Skeletal muscle tissue (tissue), 4 donors: ENCODE measurements around the gene RGS13. TPM values are rescaled to one million over a fixed set of nuclear protein-coding genes. Genes with fewer than 3 reads are reported as not detected.

Source experiments
- H3K27ac ChIP-seq: one replicate; pipeline ENCODE4 v1.7.0; 2013; ENCODE audit warnings: mild to moderate bottlenecking, low read depth, low read length, inconsistent platforms
- H3K27me3 ChIP-seq, 3 donors: one replicate each; pipeline ENCODE4 v1.7.0; 2013; ENCODE audit warnings: low read length in 3 of 3; ENCODE audit not compliant: control insufficient read depth in 3 of 3, insufficient read depth in 3 of 3
- H3K36me3 ChIP-seq, 3 donors: one replicate each; pipeline ENCODE4 v1.7.0; 2013; ENCODE audit warnings: low read length in 3 of 3; ENCODE audit not compliant: control insufficient read depth in 3 of 3, insufficient read depth in 3 of 3
- H3K4me1 ChIP-seq, 3 donors: one replicate each; pipeline ENCODE4 v1.7.0; 2013; ENCODE audit warnings: low read length in 3 of 3, mild to moderate bottlenecking in 3 of 3; ENCODE audit not compliant: control insufficient read depth in 3 of 3, insufficient read depth in 3 of 3
- H3K4me3 ChIP-seq, 3 donors: one replicate each; pipeline ENCODE4 v1.7.0; 2013; ENCODE audit warnings: low read length in 3 of 3
- H3K9ac ChIP-seq, 3 donors: one replicate each; pipeline ENCODE4 v1.7.0; 2013; ENCODE audit warnings: low read length in 3 of 3, mild to moderate bottlenecking in 3 of 3, moderate library complexity in 2 of 3, low read depth in 1 of 3
- H3K9me3 ChIP-seq, 3 donors: one replicate each; pipeline ENCODE4 v1.7.0; 2013; ENCODE audit warnings: low read length in 3 of 3; ENCODE audit not compliant: control insufficient read depth in 3 of 3
- total RNA-seq: library from RNA; depleted of rRNA; stranded (reverse); fragments of >200 nt; gene quantifications from one replicate; pipeline ENCODE4 v1.2.3, GENCODE V29; 2014
- donor health status: Osteomylitis.

RGS13 gene, protein sequence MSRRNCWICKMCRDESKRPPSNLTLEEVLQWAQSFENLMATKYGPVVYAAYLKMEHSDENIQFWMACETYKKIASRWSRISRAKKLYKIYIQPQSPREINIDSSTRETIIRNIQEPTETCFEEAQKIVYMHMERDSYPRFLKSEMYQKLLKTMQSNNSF
- total RNA-seq: under 0.01 TPM

DNA sequence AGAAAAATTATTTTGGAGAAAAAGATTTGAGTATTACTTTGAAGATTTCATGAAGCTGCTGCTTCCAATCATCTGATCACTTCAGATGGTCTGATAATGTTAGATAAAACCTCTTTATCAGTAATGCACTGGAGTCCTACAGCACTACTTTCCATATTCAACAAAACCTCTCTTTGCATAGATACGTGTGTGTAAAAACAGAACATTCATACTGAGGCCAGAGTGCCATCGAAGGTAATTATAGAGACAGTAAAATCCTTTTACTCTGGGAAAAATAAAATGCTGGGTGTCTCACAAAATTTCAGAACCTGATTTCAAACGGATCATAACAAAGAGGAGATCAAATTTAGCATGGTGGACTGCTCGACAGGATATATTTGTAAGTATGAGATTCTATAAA is at the start of gene RGS13:
Gene RGS13, plus strand, starts transcription at position 209 of the 400 bp plus-strand sequence. CDS start 8,188 bp downstream, outside the sequence.
- no peaks in the 10 kb centered on the region for H3K36me3 ChIP-seq
- H3K9me3 ChIP-seq: no peaks in the 10 kb centered on the region
- H3K9ac ChIP-seq: no peak within 1 kb of the TSS
- H3K27ac ChIP-seq: no peak within 1 kb of the TSS
- H3K27me3 ChIP-seq: no peaks in the 10 kb centered on the region
- H3K4me3 ChIP-seq: no peak within 1 kb of the TSS
- H3K4me1 ChIP-seq: no peaks in the 10 kb centered on the region

DNA sequence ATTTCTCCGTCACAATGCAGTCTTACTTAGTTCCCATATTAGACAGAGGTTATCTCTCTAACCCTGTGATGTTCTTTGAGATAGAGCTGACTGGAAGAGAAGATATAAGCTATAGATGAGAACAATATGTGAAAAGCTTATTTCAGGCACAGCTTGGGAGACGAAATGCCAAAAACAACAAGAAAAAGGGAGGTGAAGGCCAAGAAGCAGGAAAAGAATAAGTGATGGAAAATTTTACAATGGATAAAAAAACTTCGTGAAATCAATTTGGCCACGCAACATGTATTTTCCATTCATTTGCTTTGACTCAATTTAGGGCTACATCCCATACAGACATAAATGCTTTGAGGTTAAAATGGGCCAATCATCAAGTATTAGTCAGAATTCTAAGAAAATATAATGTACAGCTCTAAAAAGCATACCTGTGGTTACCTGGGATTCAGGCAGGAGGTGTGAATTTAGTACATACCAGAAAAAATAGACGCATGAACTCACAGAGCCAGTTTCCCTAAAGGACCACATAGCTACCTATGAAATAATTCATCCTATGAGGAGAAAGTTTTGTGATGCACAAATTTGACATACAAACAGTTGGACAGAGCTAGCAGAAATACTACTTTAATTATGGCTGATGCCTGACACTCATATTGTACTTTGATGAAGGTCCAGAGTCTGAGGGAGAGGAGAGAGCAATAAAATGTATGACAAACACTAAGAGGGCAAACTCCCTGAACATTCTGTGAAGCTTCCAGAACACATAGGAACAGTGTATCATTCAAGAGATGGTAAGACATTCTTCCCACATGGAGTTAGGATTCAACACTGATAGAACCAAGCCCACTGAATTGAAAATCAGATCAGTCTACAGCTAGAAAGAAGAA is 48.3 kb upstream of the RGS13 start:
- Histone ChIP-seq H3K4me1 (no peaks in the 10 kb centered on the region), H3K36me3 (no peaks in the 10 kb centered on the region), H3K4me3 (no peak overlapping the region), H3K9ac (no peak overlapping the region), H3K27ac (no peak overlapping the region), H3K9me3 (no peaks in the 10 kb centered on the region), H3K27me3 (no peaks in the 10 kb centered on the region)

DNA sequence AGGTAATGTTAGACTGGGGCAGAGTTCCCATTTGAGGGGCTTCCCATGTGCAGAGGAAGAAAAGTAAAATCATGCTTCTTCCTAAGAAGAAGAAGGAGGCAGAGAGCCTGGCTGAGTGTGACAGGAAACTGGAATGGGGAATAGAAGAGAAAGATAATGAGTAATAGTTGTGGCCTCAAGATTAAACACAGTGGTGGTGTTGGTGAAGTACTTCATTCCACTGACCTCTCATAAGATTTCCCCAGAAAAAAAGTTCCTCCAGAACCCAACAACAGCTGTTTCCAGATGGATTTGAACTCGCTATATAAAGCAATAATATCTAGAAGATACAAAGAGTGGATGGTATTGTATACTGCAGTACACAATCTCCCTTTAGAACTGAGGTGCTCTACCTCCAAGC is 47.4 kb upstream of the RGS13 start:
- Histone ChIP-seq H3K9me3 (no peaks in the 10 kb centered on the region), H3K9ac (no peak overlapping the region), H3K4me1 (no peaks in the 10 kb centered on the region), H3K27ac (no peak overlapping the region), H3K27me3 (no peaks in the 10 kb centered on the region), H3K36me3 (no peaks in the 10 kb centered on the region), H3K4me3 (no peak overlapping the region)

DNA sequence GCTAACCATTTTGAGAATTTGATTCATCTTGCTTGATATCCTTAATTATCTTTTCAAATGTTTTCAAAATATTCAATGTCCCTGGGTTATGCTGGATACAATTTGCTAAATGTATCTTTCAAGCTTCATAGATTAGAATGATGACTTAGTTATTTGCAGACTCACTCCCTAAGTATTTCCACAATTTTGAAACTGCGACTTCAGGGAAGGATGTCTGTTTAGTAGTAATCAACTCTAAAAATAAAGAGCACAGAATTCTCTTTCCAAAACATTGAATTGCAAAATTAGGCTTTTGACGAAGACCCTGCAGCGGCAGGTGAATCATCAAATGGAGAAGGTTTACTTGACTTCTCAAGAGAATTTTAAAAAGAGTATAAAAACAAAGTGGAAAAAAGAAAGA is 46.1 kb upstream of the RGS13 start:
- H3K4me1 ChIP-seq: no peaks in the 10 kb centered on the region

DNA sequence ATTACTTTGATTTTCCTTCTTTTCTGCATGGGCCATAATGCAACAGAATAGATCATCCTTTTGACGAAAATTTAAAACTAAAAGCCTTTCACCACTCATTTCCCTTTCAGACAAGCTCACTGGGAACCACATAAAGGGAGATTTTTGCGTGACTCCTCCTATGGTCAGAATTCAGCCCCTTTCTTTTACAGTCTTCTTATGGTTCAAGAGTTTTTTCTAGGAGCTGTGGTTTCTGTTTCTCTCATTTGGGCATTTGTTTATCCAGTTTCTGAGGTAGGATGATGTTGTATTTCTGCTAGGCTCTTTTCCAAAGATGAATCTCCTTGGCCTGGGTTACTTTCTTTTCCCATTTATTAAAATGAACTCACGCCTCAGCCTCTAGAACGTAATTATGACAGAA is 43.4 kb upstream of the RGS13 start:
- H3K4me1 ChIP-seq: no peaks in the 10 kb centered on the region
- H3K27me3 ChIP-seq: no peaks in the 10 kb centered on the region
- H3K27ac ChIP-seq: no peak overlapping the region
- no peak overlapping the region for H3K9ac ChIP-seq
- H3K4me3 ChIP-seq: no peak overlapping the region
- no peaks in the 10 kb centered on the region for H3K9me3 ChIP-seq
- H3K36me3 ChIP-seq: no peaks in the 10 kb centered on the region

More for the DNA sequence above, 46.1 kb upstream of the RGS13 start:
- Histone ChIP-seq H3K9me3 (no peaks in the 10 kb centered on the region), H3K27me3 (no peaks in the 10 kb centered on the region), H3K27ac (no peak overlapping the region), H3K9ac (no peak overlapping the region), H3K36me3 (no peaks in the 10 kb centered on the region), H3K4me3 (no peak overlapping the region)

DNA sequence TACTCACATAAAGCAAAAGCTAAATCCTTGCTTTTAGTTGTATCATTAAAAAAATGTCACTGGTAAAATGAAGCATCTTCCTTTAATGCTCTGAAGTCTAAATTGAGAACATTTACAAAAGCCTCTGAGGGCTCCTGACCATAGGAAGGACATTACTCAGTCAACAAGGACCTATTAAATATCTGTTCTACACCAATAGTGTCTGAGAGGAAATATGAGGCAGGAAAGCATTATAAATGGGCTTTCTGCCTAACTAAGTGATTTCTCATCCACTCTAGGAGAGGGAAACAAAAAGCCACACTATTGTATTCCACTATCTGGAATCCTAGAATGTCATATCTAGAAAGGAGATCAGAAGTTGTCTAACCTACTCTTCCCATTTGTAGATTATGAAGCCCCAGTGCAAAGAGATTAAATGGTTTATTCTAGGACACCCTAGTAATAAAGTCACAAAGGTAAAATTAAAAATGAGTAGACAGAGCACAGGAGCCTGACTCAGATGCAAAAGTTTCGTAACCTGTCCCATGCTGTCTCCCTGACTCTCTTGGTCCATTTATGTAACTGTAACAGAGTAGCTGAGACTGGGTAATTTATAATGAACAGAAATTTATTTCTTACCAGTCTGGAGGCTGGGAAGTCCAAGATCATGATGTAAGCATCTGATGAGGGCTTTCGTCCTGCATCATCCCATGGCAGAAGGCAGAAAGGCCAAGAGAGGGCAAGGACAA is 42.8 kb upstream of the RGS13 start:
- Histone ChIP-seq H3K27me3 (no peaks in the 10 kb centered on the region), H3K4me3 (no peak overlapping the region), H3K36me3 (no peaks in the 10 kb centered on the region), H3K9me3 (no peaks in the 10 kb centered on the region), H3K9ac (no peak overlapping the region), H3K4me1 (no peaks in the 10 kb centered on the region), H3K27ac (no peak overlapping the region)

DNA sequence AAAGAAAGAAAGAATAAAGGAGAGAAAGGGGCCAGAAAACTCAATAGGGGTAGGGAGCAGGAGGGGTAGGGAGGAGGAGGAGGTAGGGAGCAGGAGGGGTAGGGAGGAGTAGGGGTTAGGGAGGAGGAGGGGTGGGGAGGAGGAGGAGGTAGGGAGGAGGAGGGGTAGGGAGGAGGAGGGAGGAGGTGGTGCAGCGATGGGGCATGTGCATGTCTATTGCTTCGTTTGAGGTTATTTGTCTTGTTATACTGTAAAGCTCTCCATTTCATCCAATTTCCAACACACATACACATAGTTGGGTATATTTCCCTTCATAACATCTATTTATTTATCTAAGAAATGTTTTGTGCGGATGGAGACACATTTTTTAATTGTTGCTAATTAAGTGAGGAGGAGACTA is 40.6 kb upstream of the RGS13 start:
- H3K36me3 ChIP-seq: no peaks in the 10 kb centered on the region
- no peaks in the 10 kb centered on the region for H3K4me1 ChIP-seq
- no peaks in the 10 kb centered on the region for H3K9me3 ChIP-seq
- H3K4me3 ChIP-seq: no peak overlapping the region
- H3K9ac ChIP-seq: no peak overlapping the region
- no peaks in the 10 kb centered on the region for H3K27me3 ChIP-seq
- H3K27ac ChIP-seq: no peak overlapping the region

DNA sequence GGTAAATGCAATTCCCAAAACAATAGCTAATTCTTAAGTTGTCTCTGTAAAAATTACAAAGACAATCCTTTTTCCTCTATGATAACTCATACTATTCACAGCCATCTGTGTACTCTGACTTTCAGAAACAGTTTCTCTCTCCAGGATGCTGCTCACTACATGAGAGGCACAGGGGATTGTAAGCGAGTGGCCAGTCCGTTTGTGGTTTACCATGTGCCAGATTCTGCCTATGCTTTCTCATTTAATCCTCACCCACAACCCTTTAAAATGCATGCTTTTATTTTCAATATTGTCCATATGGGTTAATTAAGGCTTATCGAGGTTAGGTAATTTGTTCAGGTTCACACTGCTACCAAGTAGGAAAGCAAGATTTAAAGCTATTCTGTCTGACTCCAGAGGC is 37.4 kb upstream of the RGS13 start:
- no peak overlapping the region for H3K4me3 ChIP-seq
- H3K9ac ChIP-seq: no peak overlapping the region
- no peaks in the 10 kb centered on the region for H3K4me1 ChIP-seq
- no peaks in the 10 kb centered on the region for H3K36me3 ChIP-seq
- H3K27me3 ChIP-seq: no peaks in the 10 kb centered on the region
- H3K27ac ChIP-seq: no peak overlapping the region
- no peaks in the 10 kb centered on the region for H3K9me3 ChIP-seq

DNA sequence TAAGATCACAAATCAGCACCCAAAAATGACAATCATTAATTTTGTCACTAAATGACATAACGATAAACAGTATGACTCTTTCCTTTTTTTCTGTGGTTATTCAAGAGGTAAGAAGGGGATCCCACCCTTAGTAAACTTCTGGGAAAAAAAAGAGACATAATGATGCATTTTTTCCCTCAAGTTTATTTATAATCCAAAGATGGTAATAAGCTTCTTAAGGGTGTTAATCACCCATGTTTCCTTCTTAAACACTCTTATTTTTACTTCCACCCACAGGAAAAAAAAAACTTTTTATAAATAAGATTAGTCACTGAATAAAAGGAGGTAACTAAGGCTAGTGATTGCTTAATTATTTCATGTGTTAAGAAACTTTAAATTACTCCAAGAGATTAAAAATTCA is 35.7 kb upstream of the RGS13 start:
- H3K9ac ChIP-seq: no peak overlapping the region
- no peaks in the 10 kb centered on the region for H3K4me1 ChIP-seq
- H3K4me3 ChIP-seq: no peak overlapping the region
- no peaks in the 10 kb centered on the region for H3K36me3 ChIP-seq
- no peak overlapping the region for H3K27ac ChIP-seq
- no peaks in the 10 kb centered on the region for H3K9me3 ChIP-seq
- H3K27me3 ChIP-seq: no peaks in the 10 kb centered on the region

DNA sequence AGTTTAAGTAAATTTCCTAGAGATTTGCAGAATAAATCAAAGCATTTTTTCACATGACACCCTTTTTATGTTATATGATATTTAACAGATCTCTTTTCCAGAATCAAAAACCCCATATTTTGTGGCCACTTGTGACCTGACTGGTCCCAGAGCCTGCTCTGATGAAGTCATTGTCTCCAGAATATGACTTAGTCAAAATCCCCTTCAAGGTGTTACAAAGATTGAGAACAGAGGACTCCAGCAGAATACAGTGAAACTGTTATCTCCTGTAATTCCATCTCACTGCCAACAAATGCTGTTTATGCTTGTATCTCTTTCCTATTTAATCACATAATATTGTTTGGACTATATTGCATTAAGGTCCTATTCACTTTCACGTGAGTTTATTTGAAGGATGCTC is 34.8 kb upstream of the RGS13 start:
- no peaks in the 10 kb centered on the region for H3K27me3 ChIP-seq
- H3K9me3 ChIP-seq: no peaks in the 10 kb centered on the region
- no peak overlapping the region for H3K4me3 ChIP-seq
- no peaks in the 10 kb centered on the region for H3K36me3 ChIP-seq
- no peak overlapping the region for H3K9ac ChIP-seq
- H3K4me1 ChIP-seq: no peaks in the 10 kb centered on the region
- H3K27ac ChIP-seq: no peak overlapping the region
